ENCODE data around the gene RAB11A.

GRCh38 chr15:65821070-65821469, 48.2 kb upstream of the RAB11A start:
- no peak for TF ChIP-seq POLR2A (IDR thresholded peaks at IDR 0.05)
- TF ChIP-seq CTCF (IDR thresholded peaks at IDR 0.05) = no peak

All from adrenal gland (tissue), 5 donors.